Spleen (tissue), 7 donors: Measurements from ENCODE around the gene HMGB4.

ENCODE experiments used
- POLR2A ChIP-seq, 3 donors: fragments of 450-650 bp; IDR thresholded peaks; one replicate each; pipeline ENCODE4 v1.5.1; 2017; ENCODE audit warnings: antibody characterized with exemption in 3 of 3, mild to moderate bottlenecking in 1 of 3
- TF ChIP-seq, protein P1 (sequence below), 11 experiments: fragments of 200-600 bp in 7 of 11; fragments of 450-650 bp in 4 of 11; sonication (generic) in 4 of 11; IDR thresholded peaks in 8 of 11; conservative IDR thresholded peaks in 3 of 11; 1 replicate in 7 of 11; 2 replicates in 4 of 11; pipeline versions ENCODE4 v1.4.0 to v1.8.0; 2016 to 2021; ENCODE audit warnings: antibody characterized with exemption in 11 of 11, inconsistent platforms in 4 of 11, mild to moderate bottlenecking in 1 of 11
- donor health status: DM: no; HTN: no; CAD: no; lungs with moderate emphysema.
- donor health status: DM: no; HTN: no; CAD: no.
- donor health status: DM: no; HTN: no; CAD: no.

DNA sequence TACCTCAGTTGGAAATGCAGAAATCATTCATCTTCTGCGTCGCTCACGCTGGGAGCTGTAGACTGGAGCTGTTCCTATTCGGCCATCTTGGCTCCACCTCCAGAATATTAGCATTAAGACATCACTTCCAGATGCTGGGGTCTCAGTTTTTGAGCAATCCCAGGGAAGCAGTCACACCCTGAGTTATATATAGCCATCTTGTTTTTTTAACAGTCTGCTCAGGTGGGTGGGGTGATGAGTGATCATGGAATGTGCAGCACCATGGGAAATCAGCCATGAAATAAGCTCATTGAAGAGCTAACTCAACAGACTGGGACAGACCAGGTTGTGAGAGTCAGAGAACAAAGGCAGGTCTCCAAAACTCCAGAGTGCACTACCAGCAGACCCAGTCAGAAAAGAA, 27.0 kb upstream of the HMGB4 start:
- TF ChIP-seq, protein P1, sequence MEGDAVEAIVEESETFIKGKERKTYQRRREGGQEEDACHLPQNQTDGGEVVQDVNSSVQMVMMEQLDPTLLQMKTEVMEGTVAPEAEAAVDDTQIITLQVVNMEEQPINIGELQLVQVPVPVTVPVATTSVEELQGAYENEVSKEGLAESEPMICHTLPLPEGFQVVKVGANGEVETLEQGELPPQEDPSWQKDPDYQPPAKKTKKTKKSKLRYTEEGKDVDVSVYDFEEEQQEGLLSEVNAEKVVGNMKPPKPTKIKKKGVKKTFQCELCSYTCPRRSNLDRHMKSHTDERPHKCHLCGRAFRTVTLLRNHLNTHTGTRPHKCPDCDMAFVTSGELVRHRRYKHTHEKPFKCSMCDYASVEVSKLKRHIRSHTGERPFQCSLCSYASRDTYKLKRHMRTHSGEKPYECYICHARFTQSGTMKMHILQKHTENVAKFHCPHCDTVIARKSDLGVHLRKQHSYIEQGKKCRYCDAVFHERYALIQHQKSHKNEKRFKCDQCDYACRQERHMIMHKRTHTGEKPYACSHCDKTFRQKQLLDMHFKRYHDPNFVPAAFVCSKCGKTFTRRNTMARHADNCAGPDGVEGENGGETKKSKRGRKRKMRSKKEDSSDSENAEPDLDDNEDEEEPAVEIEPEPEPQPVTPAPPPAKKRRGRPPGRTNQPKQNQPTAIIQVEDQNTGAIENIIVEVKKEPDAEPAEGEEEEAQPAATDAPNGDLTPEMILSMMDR (IDR thresholded peaks at IDR 0.05 in 8 of 11, conservative IDR thresholded peaks at IDR 0.05 in 3 of 11) = no peak
- no peak for TF ChIP-seq POLR2A (IDR thresholded peaks at IDR 0.05)
